RWPE2 (cell line): ENCODE data around the gene USP49.

Experiments used
- ATAC-seq: fragments of 200-7000 bp; cut with Tn5 transposase; 3 replicates; pipeline ENCODE4 v1.9.1; 2021; ENCODE audit warnings: low read depth
- DNase-seq: peaks from one replicate; pipeline ENCODE4 v3.0.0-alpha.2; 2020; ENCODE audit warnings: low spot score
- H3K27ac ChIP-seq: fragments of 450-650 bp; 2 replicates; pipeline ENCODE4 v1.5.1; 2017; ENCODE audit warnings: mild to moderate bottlenecking; ENCODE audit not compliant: poor library complexity, severe bottlenecking
- H3K27me3 ChIP-seq: fragments of 250-450 bp; sonication (Bioruptor Pico); 2 replicates; pipeline ENCODE4 v1.5.1; 2021; ENCODE audit warnings: mild to moderate bottlenecking, moderate library complexity; ENCODE audit not compliant: insufficient read depth, poor library complexity, severe bottlenecking
- H3K36me3 ChIP-seq: fragments of 250-450 bp; sonication (Bioruptor Pico); 2 replicates; pipeline ENCODE4 v1.5.1; 2020; ENCODE audit warnings: low read depth, mild to moderate bottlenecking, moderate library complexity
- H3K4me1 ChIP-seq: fragments of 250-450 bp; sonication (Bioruptor Pico); 2 replicates; pipeline ENCODE4 v1.5.1; 2021; ENCODE audit warnings: mild to moderate bottlenecking, moderate library complexity; ENCODE audit not compliant: insufficient read depth, poor library complexity, severe bottlenecking
- H3K4me3 ChIP-seq: fragments of 250-450 bp; sonication (Bioruptor Pico); 2 replicates; pipeline ENCODE4 v1.5.1; 2021; ENCODE audit warnings: mild to moderate bottlenecking, moderate library complexity; ENCODE audit not compliant: severe bottlenecking
- H3K9me3 ChIP-seq: fragments of 250-450 bp; sonication (Bioruptor Pico); 2 replicates; pipeline ENCODE4 v1.5.1; 2021; ENCODE audit warnings: mild to moderate bottlenecking, moderate library complexity; ENCODE audit not compliant: severe bottlenecking
- TF ChIP-seq, protein P1 (sequence below): fragments of 450-650 bp; IDR thresholded peaks from one replicate; pipeline ENCODE4 v1.5.1; 2017; ENCODE audit warnings: mild to moderate bottlenecking, moderate library complexity; ENCODE audit not compliant: poor library complexity, severe bottlenecking

Gene USP49

GRCh38 chr6:41824571-41825569 is 70.3 kb downstream of the USP49 start:
- TF ChIP-seq, protein P1, sequence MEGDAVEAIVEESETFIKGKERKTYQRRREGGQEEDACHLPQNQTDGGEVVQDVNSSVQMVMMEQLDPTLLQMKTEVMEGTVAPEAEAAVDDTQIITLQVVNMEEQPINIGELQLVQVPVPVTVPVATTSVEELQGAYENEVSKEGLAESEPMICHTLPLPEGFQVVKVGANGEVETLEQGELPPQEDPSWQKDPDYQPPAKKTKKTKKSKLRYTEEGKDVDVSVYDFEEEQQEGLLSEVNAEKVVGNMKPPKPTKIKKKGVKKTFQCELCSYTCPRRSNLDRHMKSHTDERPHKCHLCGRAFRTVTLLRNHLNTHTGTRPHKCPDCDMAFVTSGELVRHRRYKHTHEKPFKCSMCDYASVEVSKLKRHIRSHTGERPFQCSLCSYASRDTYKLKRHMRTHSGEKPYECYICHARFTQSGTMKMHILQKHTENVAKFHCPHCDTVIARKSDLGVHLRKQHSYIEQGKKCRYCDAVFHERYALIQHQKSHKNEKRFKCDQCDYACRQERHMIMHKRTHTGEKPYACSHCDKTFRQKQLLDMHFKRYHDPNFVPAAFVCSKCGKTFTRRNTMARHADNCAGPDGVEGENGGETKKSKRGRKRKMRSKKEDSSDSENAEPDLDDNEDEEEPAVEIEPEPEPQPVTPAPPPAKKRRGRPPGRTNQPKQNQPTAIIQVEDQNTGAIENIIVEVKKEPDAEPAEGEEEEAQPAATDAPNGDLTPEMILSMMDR = no peak
- ATAC-seq = peak; percentile 89
- H3K4me1 ChIP-seq = peaks cover 13% of the 10 kb centered on the region

DNA sequence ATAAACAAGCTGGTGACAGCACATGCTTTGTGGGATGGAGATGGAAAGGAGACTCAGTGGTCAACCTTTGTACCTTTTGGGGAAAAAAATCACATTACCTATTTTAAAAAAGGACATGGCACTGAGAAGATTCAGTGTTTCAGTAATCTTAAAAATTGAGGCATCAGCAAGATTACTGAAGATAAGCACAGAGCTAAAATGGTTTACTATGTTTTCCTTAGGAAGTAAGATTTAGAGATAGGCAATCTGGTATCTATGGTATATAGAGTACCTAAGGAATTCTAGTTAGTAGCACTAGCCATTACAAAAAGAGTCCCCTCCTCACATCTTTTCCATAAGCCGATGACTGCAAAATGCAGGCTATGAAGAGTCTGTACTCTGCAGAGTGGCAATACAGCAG is 72.0 kb downstream of the USP49 start:
- H3K27ac ChIP-seq = no peak overlapping the region
- no peaks in the 10 kb centered on the region for H3K36me3 ChIP-seq
- H3K27me3 ChIP-seq = no peaks in the 10 kb centered on the region
- H3K9me3 ChIP-seq = no peaks in the 10 kb centered on the region
- H3K4me3 ChIP-seq = no peak overlapping the region
- DNase-seq (no peak), ATAC-seq (no peak)
- TF ChIP-seq, protein P1 = no peak
- peaks cover 22% of the 10 kb centered on the region for H3K4me1 ChIP-seq

More at GRCh38 chr6:41824571-41825569, 70.3 kb downstream of the USP49 start:
- DNase-seq = no peak
- Histone ChIP-seq H3K27ac (peak overlapping the region; percentile 11), H3K36me3 (peaks cover 4% of the 10 kb centered on the region; the same call in 1 of the 2 replicates), H3K9me3 (no peaks in the 10 kb centered on the region), H3K27me3 (no peaks in the 10 kb centered on the region), H3K4me3 (no peak overlapping the region)

DNA sequence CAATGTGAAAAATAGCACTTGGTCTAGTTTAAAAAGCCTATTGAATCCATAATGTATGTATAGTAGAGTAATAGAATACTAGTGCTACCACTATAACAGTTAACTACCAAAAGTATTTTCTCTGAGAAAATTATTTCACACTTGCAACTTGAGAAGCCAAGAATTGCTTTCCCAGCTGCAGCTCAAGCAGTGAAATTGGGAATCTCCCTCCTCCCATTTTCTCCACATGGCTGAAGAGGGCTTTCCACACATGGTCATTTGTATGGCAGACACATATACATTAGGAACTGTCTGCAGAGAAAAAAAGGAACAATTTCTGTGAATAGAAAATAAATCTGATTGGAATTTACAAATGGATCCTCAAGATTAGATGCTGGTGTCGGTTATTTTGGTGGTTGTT is 73.2 kb downstream of the USP49 start:
- Histone ChIP-seq H3K27me3 (no peaks in the 10 kb centered on the region), H3K27ac (no peak overlapping the region), H3K9me3 (no peaks in the 10 kb centered on the region), H3K36me3 (no peaks in the 10 kb centered on the region), H3K4me3 (no peak overlapping the region), H3K4me1 (peaks cover 22% of the 10 kb centered on the region)
- ATAC-seq = no peak
- no peak for DNase-seq
- TF ChIP-seq, protein P1 = no peak

GRCh38 chr6:41821266-41821665 is 73.9 kb downstream of the USP49 start:
- peaks cover 22% of the 10 kb centered on the region for H3K4me1 ChIP-seq
- no peaks in the 10 kb centered on the region for H3K9me3 ChIP-seq
- no peaks in the 10 kb centered on the region for H3K36me3 ChIP-seq
- ATAC-seq (no peak), DNase-seq (no peak)
- no peaks in the 10 kb centered on the region for H3K27me3 ChIP-seq
- no peak overlapping the region for H3K4me3 ChIP-seq
- TF ChIP-seq, protein P1 = no peak
- H3K27ac ChIP-seq = no peak overlapping the region
